GM21381 (cell line): ENCODE measurements around the gene KCNH3.
"Not testable (repeated sequence)": the region's sequence is repeated elsewhere in the genome, so short reads cannot be mapped to it uniquely, and the experiment has no call there.

Source experiments
- ATAC-seq: cut with Tn5 transposase; IDR thresholded peaks from one replicate; pipeline ENCODE4 v1.9.1; 2021; ENCODE audit warnings: mild to moderate bottlenecking, moderate library complexity; ENCODE audit not compliant: unreplicated experiment

Gene KCNH3

GRCh38 chr12:49538510-49539403 is at the start of gene KCNH3:
KCNH3 (plus strand) TSS chr12:49539030; CDS start chr12:49539417, 387 bp downstream.
- no peak for ATAC-seq

- no peak for ATAC-seq
Measured at GRCh38 chr12:49489154-49489553, 49.7 kb upstream of the KCNH3 start.

DNA sequence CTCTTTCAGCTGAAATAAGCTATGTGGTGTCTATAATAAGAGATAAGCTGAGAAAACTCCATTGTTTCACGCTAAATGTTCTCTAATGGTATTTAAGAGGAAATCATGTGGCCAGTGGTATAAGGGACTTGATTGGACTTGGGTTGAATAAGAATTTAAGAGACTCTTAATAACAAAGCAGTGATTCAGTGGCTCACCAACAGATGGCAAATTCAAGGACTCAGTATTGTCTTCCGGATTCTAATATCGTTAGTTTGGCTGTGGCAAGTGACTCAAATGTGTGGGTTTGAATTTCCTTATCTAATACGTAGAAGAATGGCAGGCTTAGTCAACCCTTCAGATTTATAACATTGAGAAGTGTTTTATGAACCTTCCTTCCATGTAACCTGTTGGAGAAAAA is 49.1 kb upstream of the KCNH3 start:
- no peak for ATAC-seq

DNA sequence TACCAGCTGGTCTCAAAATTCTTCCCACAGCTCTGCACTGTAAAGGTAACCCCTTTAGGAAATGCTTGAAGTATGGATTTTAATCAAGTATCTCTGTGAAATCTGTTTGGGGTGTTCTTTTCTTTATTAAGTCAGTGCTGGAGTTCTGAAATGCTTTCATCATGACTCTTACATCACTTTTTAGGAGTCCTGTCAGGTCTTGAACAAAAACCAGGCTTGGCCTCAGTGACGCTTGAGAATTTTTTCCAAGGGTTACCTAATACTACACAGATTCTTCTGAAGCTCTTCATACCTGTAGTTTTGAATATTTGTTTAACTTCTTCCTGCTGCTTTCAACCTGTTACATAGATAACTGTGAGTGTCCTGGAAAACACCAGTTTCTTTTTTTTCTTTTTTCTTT is 47.0 kb upstream of the KCNH3 start:
- ATAC-seq = no peak

DNA sequence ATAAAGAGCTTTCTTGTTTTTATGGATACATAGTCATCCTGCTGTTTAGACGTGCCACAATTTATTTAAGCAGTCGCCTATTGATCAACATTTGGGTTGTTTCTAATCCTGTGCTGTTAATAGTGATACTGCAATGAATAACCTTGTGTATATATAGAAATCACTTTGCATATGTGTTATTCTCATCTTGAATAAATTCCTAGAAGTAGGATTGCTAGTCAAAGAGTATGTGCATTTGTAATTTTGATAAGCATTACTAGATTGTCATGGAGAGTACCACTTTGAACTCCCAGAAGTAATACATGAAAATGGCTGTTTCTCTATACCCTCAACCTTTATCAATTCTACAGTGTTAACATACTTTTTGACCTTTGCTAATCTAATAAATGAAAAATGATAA is 44.9 kb upstream of the KCNH3 start:
- no peak for ATAC-seq

GRCh38 chr12:49496417-49497360 is 42.1 kb upstream of the KCNH3 start:
- ATAC-seq = no peak

DNA sequence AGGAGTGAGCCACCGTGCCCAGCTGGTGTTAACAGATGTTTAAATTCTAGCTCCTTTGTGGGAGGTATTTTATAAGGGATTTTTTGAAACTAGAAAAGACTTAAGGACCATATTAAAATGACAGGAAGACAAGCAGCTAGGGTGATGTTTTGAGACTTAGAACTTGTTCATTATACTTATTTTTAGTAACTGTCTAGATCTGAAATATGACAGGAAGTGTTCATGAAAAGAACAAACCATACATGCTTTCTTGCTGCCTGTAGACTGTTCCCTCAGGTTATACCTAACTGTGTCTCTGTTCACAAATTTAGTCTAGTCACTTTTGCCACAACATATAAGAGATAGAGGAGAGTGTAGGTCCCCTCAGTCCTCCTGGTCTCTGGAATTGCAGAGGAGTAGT is 36.9 kb upstream of the KCNH3 start:
- no peak for ATAC-seq

GRCh38 chr12:49502590-49502989 is 36.2 kb upstream of the KCNH3 start:
- ATAC-seq = no peak

DNA sequence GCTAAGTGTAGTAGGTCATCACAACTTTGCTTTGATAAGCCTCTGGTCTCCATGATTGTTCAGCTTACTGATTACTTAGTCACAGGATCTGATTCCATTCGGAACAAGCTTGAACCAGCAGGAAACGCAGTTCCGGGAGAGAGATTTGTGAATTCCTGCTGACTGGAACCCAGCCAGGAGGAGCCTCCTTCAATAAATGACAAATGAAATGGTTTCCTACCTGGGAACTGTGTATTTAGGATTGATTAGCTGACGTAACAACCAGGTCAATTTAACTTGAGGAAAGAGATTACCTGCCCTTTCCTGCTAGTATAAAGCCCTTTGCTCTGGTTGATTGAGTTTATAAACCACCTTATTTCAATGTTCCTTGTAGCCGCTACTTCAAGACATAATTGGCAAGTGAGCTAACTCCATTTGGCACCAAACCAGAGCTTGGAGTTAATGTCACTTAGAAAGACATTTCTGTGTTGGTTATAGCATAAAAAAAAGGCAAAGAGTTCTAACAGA is 35.1 kb upstream of the KCNH3 start:
- no peak for ATAC-seq

DNA sequence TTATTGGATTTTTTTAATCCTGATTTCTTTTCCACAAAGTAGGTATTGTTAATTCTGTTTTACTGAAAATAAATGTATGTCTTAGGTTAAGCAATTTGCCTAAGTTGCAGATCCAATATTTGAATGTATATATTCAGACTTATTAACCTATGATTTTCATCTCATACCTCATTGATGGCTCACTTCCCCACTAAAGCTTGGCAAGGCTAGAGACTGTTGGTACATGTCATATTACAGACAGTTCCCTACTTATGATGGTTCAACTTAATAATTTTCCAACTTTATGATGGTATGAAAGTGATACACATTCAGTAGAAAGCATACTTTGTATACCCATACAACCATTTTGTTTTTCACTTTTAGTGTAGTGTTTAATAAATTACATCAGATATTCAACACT is 33.2 kb upstream of the KCNH3 start:
- no peak for ATAC-seq

DNA sequence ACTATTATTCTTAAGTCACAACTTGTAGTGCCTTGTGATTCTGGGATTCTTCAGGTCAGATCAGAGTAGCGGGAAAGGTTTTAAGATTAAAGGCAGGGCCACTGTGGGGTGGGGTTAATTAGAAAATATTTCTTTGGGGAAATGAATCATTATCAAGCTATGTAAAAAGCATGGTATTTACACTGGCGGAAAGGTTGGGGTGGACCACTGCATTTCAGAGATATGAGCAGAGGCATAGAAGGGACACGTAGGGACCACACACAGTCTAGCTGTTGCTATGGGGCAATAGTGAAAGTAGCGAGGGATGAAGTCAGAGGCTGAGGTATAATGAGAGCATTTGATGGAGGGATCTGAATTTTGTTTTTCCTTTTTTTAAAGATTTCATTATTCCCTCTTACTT is 31.7 kb upstream of the KCNH3 start:
- no peak for ATAC-seq

DNA sequence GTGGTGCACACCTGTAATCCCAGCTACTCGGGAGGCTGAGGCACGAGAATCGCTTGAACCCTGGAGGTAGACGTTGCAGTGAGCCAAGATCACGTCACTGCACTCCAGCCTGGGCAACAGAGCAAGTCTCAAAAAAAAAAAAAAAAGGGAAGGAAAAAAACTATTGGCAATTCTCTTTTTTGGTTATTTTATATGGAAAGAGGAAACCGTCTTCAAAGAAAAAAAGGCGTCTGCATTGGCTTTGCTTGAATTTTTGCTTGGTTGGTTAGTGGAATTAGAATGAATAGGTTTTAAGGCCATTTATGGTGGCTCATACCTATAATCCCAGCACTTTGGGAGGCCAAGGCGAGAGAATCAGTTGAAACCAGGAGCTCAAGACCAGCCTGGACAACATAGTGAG is 29.1 kb upstream of the KCNH3 start:
- ATAC-seq = not testable (repeated sequence)

GRCh38 chr12:49511410-49511809 is 27.4 kb upstream of the KCNH3 start:
- no peak for ATAC-seq

GRCh38 chr12:49512546-49512945 is 26.3 kb upstream of the KCNH3 start:
- no peak for ATAC-seq

GRCh38 chr12:49515266-49515665 is 23.6 kb upstream of the KCNH3 start:
- ATAC-seq = no peak

DNA sequence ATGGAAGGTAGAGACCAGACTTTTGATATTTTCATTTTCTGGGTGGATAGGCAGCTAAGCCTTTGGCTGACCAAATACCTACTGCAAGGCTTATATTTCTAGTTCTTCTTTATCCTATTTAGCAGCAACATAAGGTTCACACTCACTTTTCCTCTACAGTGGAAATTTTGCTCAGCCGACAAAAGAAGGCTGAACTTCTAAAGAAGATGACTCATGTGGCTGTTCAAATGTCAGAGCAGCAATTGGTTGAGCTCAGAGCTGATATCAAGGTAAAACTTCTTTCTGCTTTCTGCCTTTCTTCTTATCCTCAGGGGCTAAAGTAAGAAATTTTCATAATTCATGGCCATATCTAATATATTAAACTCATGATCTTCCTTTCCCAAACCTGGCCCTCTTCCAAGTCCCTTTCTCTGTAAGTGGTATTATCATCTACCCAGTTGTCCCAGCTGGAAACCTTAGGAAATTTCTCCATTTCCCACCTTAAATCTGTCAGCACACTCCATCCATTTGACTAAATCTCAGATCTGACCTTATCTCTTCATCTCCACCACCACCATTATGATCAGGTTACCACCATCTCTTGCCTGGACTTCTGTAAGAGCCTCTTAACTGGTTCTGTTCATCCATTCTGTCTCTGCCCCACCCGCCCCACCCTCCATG is 19.8 kb upstream of the KCNH3 start:
- ATAC-seq = no peak

DNA sequence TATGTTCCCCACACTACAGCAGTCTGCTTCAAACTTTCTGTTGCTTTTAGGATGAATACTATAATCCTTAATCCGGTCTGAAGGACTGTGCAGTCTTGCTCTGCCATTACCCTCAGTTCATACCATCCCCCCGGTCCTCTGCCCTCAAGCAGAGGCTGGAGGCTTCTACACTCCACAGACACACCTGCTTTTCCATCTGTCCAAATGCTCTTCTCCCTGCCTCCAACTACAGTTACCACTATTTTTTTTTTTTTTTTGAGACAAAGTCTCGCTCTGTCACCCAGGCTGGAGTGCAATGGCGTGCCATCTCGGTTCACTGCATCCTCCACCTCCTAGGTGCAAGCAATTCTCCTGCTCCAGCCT is 19.3 kb upstream of the KCNH3 start:
- no peak for ATAC-seq

DNA sequence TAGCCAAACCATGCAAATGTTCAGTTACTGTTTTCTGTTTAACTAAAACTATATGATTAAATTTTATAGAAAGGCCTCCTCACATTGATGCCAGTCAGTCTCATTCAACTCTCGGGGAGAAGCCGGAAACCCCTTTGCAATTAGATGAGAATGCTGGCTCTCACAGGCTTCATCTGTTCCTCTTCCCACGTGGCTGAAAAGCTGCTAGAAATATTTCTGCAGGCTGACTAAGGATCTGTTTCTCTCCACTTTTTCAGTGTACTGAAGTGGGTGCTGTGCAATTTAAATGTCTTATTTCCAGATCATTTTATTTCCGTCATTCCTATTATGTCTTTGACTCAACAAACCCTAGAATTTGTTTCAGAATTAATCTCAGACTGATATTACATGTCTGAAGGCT is 17.4 kb upstream of the KCNH3 start:
- ATAC-seq = no peak

DNA sequence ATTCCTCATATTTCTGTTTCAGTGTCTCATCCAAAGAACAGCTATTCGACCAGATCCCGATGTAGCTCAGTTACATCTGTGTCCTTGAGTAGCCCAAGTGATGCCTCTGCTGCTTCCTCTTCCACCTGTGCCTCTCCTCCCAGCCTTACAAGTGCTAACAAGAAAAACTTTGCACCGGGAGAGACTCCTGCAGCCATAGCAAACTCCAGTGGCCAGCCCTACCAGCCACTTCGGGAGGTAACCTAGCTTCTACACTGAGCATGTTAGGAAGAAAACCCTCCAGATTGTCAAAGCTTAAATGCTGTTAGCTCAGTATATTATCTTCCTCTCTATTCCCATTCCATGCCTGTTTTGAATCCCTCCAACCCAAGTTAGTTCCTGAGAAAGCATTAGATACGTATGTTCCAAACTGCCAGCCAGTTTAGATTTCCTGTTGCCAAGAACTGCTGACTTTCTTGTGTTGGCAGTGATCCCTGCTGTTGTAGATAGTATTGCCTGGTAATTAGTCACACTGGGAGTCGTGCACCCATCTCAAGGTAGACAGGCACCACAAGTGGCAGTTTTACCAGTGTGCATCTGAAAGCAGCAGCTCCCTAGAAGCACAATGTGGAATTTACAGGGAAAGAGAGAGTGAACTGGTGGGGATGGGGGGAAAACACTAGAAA is 14.0 kb upstream of the KCNH3 start:
- no peak for ATAC-seq

DNA sequence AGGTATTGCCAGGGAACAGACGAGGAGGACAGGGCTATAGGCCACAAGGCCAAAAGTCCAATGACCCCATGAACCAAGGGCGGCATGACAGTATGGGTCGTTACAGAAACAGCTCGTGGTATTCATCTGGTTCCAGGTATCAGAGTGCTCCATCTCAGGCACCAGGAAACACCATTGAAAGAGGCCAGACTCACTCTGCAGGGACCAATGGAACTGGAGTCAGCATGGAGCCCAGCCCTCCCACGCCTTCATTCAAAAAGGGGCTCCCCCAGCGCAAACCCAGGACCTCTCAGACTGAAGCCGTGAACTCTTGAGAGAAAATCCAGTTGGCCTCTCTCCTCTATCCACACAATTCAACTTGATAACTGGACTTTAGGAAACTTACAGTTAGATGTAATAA is 12.9 kb upstream of the KCNH3 start:
- ATAC-seq = no peak
